Measurements from ENCODE around the gene TLR2. TPM values are rescaled to one million over a fixed set of nuclear protein-coding genes. Genes with fewer than 3 reads are reported as not detected.
"Not testable (repeated sequence)": the region's sequence is repeated elsewhere in the genome, so short reads cannot be mapped to it uniquely, and the experiment has no call there.

The TLR2 gene
- polyA plus RNA-seq, 4 donors: 5.2 to 6.4 (median 5.9) TPM

DNA sequence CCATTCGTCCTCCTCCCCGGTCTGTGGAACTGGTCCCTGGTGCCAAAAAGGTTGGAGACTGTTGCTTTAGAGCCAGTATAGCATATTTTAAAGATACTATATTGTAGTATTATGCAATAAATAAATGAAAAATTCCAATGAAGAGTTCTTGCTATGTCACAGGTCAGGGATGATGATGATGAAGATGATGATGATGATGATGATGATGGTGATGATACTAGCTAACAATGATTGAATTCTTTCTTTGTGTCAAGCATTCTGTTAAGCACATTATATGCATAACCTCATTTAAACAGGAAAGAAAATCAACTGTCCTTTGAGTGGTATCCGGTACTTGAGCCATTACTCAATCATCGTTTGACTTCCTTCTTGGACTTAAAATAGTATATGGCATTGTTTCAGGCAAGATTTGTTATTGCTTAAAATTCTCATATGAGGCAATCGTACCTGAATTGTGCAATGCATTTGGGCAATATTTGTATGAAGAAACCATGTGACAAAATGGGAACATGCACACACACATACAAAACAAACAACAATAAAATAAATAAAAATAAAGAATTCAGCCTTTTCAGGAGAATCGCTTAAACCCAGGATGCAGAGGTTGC lies 22.8 kb upstream of the TLR2 start:
- DNase-seq (ENCODE audit: low read depth in 4 of 4, low spot score in 3 of 4): no peak

DNA sequence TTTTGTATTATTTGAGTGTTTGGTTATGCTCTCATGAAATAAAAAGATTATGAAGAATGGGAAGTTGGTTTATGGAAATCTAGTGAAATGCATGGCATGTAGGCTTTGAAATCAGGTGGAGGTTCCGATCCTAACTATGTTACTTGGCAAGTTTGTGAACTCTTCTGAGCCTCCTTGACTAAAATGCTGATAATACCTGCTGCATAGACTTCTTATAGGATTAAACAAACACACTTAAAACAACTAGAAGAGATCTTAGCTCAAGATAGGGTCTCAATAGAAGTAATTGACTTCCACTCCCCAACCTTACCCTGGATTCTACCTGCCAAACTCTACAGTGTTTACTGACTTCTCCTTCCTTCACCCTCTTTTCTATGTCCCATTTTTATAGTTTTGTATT lies 22.2 kb upstream of the TLR2 start:
- DNase-seq (ENCODE audit: low read depth in 4 of 4, low spot score in 3 of 4): no peak

DNA sequence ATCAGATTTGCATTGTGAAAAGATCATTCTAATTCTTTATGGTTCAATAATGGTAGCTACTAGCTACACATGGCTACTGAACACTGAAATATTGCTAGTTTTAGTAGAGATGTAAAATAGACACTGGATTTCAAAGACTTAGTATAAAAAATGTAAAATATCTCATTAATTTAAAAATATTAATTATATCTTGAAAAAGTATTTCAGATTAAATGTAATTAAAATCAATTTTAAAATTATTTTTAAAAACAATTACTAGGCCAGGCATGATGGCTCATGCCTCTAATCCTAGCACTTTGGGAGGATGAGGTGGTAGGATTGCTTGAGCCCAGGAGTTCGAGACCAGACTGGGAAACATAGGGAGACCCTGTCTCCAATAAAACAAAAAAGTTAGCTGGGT lies 20.4 kb upstream of the TLR2 start:
- no peak for DNase-seq (ENCODE audit: low read depth in 4 of 4, low spot score in 3 of 4)

GRCh38 chr4:153666505-153666904 lies 17.6 kb upstream of the TLR2 start:
- DNase-seq (ENCODE audit: low read depth in 4 of 4, low spot score in 3 of 4): not testable (repeated sequence)

- DNase-seq (ENCODE audit: low read depth in 4 of 4, low spot score in 3 of 4): no peak
These were observed 15.4 kb upstream of the TLR2 start for GRCh38 chr4:153668647-153669046.

GRCh38 chr4:153669838-153670237 lies 14.2 kb upstream of the TLR2 start:
- DNase-seq (ENCODE audit: low read depth in 4 of 4, low spot score in 3 of 4): no peak

- no peak for DNase-seq (ENCODE audit: low read depth in 4 of 4, low spot score in 3 of 4)
These were observed 7.6 kb upstream of the TLR2 start for GRCh38 chr4:153676486-153676885.

- no peak for DNase-seq (ENCODE audit: low read depth in 4 of 4, low spot score in 3 of 4)
These were observed 7.1 kb upstream of the TLR2 start for GRCh38 chr4:153676984-153677383.

- no peak for DNase-seq (ENCODE audit: low read depth in 4 of 4, low spot score in 3 of 4)
These were observed 4.6 kb upstream of the TLR2 start for GRCh38 chr4:153679486-153679885.

GRCh38 chr4:153683763-153684181 lies 308 bp upstream of the TLR2 start:
- DNase-seq (ENCODE audit: low read depth in 4 of 4, low spot score in 3 of 4): no peak

DNA sequence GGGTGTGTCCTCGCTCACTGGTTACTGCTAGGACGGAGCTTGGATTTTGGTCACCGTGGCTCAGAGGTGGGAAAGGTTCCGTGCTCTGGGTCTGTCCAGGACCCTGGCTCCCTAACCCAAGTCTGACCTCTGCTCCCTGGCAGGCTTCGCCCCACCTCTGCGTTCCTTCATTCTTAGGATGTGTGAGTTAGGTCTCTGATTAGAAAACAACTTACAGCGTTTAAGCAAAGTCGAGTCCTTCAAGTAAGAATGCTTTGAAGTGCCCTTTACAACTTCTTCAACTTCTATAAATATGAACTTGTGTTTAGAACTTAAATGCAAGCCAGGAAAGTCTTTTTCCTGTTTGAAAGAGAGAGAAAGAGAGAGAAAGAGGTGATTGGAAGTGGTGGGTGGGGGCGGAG lies 891 bp downstream of the TLR2 start:
- DNase-seq (ENCODE audit: low read depth in 4 of 4, low spot score in 3 of 4): no peak

GRCh38 chr4:153704522-153704921 lies 20.4 kb downstream of the TLR2 start:
- no peak for DNase-seq (ENCODE audit: low read depth in 4 of 4, low spot score in 3 of 4)

DNA sequence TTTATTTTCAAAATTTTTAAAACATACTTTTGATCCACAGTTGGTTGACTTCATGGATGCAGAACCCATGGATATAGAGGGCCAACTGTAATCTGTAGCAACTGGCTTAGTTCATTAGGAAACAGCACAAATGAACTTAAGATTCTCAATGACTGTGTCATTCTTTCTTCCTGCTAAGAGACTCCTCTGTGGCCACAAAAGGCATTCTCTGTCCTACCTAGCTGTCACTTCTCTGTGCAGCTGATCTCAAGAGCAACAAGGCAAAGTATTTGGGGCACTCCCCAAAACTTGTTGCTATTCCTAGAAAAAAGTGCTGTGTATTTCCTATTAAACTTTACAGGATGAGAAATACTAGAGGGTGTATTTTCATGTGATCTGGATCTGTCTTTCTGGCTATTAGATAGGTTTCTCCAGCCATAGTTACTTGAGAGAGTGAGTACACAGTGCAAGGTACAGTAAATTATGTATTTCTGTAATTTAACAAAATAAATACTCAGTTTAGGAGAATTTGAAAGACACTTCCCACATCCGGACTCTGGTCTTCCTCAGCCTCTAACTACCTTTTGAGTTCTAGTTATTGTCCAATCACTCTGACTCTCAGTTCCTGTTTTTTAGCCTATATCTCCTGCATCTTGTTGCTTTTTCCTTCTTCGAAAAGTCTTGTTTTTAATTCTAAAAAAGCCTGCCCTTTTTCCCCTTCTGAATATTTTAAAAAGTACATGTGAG lies 21.8 kb downstream of the TLR2 start:
- DNase-seq (ENCODE audit: low read depth in 4 of 4, low spot score in 3 of 4): no peak

- no peak for DNase-seq (ENCODE audit: low read depth in 4 of 4, low spot score in 3 of 4)
These were observed 22.4 kb downstream of the TLR2 start for GRCh38 chr4:153706519-153706918.

DNA sequence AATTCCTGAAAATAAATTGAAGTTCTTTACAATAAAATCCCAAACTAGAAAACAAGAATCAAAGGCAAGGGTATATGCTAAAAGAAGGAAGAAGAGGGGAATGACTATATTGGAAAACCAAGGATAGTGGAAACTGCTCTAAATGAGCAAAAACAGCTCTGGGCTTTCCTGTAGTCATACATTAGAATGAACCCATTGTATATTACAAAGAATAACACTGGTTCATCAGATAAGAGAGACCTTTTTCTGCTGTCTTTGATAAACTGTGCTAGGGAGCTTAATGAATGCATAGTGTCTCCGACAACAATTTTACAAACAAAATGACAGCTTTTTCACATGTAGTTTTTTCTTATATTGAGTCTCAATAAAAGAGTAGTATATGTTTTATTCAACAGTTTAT lies 26.6 kb downstream of the TLR2 start:
- DNase-seq (ENCODE audit: low read depth in 4 of 4, low spot score in 3 of 4): no peak

DNA sequence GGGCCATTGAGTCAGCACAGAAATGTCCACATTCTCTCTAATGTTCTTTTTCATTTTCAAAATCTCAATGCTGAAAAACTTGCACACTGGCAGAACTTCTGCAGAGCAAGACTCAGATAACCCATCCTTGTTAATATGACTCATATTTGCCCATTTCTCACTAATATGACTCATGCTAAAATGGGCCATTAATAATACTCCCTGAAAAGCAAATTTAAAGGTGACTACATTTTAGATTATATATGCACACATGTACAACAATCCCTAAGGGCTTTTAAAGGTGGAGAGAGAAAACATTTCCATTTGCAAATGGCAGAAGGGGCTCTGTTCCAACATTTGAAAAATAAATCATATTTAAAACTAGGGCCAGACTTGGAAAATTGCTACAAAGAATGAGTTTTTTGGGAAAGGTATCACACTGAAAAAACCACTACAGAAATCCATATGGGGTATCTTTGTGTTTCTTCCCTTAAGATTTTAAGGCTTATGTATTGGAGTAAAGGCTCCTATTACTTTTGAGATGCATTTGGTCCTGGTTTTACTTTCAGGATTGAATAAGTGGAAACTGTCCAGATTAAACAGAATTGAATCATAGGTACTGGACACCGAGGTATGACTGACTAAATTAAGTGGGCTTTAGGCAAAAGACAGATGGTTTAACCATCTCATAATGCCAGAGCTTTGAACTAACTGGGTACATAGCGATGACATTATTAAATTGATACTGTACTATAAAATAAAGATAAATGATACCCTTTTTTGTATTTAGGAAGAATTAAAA lies 30.0 kb downstream of the TLR2 start:
- no peak for DNase-seq (ENCODE audit: low read depth in 4 of 4, low spot score in 3 of 4)

- no peak for DNase-seq (ENCODE audit: low read depth in 4 of 4, low spot score in 3 of 4)
These were observed 38.0 kb downstream of the TLR2 start for GRCh38 chr4:153722036-153722435.

DNA sequence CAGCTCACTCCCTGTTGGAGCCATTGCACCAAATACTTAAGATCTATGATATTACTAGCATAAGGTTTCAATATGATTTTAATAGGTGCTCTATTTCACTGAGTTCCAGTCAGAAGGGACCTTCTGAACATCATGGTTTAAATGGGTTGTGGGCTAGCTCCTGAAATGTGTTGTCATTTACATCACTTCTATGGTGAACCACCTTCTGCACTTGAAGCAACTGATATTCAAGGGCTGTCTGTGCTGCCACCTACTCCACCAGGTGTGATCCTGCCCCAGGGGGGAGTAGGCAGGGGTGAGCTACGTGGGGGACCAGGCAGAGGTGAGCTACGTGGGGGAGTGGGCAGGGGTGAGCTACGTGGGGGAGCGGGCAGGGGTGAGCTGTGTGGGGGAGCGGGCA lies 40.5 kb downstream of the TLR2 start:
- no peak for DNase-seq (ENCODE audit: low read depth in 4 of 4, low spot score in 3 of 4)

DNA sequence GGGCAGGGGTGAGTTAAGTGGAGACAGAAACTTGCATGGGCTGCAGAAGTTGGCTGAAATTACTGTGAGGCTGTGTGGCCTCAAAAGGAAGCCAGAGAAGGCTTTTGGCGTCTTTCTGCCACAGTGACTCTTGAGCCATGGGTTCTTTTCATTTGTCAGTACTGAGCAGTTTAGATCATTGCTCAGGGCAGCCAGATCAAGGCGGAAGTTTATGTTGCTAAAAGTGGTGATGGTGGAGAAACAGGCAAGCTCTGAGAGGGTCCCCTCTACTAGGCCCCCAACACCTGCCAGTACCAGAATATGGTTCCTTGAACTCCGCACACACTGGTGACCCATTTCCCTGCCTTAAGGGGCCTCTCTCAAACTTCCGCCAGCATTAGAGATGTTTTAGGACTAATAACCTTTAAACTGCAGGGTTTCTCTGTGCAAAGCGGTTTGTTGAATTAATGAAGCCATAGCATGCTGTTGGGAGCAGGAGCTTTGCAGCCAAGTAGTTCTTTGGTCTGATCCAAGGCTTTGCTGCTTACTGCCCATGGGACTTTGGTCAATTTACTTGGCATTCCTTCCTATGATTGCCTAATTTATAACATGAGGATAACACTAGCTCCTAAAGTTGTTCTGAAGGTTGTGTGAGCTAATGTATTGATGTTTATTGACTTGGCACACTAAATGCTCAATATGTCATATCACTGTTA lies 41.2 kb downstream of the TLR2 start:
- no peak for DNase-seq (ENCODE audit: low read depth in 4 of 4, low spot score in 3 of 4)

GRCh38 chr4:153725831-153726154 lies 41.7 kb downstream of the TLR2 start:
- no peak for DNase-seq (ENCODE audit: low read depth in 4 of 4, low spot score in 3 of 4)

DNA sequence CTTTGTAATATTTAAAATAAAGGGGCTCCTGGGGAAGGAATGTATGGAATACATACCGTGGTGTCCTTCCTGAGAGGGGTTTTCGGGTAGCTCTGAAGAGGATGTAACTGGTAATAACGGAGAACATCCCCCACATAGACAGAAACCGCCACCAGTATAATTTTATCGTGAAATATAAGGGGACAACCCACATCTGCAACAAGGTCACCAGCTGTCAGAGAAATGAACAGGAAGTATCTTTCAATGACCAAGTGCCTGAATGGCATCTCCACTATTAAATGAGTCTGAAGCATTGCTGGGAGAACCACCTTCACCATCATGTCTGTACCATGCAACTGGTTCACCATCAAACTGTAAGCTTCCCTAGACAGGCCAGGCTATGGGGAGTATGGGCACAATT lies 44.1 kb downstream of the TLR2 start:
- DNase-seq (ENCODE audit: low read depth in 4 of 4, low spot score in 3 of 4): no peak
